ENCODE measurements around the gene FIZ1. TPM values are rescaled to one million over a fixed set of nuclear protein-coding genes. Genes with fewer than 3 reads are reported as not detected.

FIZ1 gene
- polyA plus RNA-seq, 1 donor from 2014 or later: 7.4 TPM

GRCh38 chr19:55617426-55617825 lies 18.1 kb upstream of the FIZ1 start:
- H3K36me3 ChIP-seq (ENCODE audit: insufficient read depth, low read length): no peaks in the 10 kb centered on the region
- no peaks in the 10 kb centered on the region for H3K9me2 ChIP-seq (ENCODE audit: insufficient read depth, low read length)
- no peaks in the 10 kb centered on the region for H3K9me3 ChIP-seq (ENCODE audit: low read length)
- H3K27me3 ChIP-seq (ENCODE audit: insufficient read depth, low read depth, low read length): no peaks in the 10 kb centered on the region
- TF ChIP-seq REST (IDR thresholded peaks at IDR 0.05; ENCODE audit: borderline replicate concordance) (no peak), EZH2 (IDR thresholded peaks at IDR 0.05; ENCODE audit: borderline replicate concordance, insufficient read depth, low read length, poor library complexity, severe bottlenecking) (no peak), SMC3 (conservative IDR thresholded peaks at IDR 0.05; ENCODE audit: poor library complexity) (no peak), POLR2AphosphoS5 (IDR thresholded peaks at IDR 0.05) (no peak), MXI1 (conservative IDR thresholded peaks at IDR 0.05; ENCODE audit: poor library complexity, severe bottlenecking) (no peak)
- H2AFZ ChIP-seq (ENCODE audit: low read depth, low read length): no peak overlapping the region
- no peaks in the 10 kb centered on the region for H3F3A ChIP-seq (ENCODE audit: insufficient read depth, low read length, poor library complexity, severe bottlenecking)
- H3K79me2 ChIP-seq (replicated peaks; ENCODE audit: insufficient read depth, low read length): no peaks in the 10 kb centered on the region
- no peaks in the 10 kb centered on the region for H4K20me1 ChIP-seq (ENCODE audit: insufficient read depth)
- no peak overlapping the region for H3K27ac ChIP-seq (ENCODE audit: low read length)
- no peak overlapping the region for H3K4me3 ChIP-seq (ENCODE audit: low read length)
- no peak overlapping the region for H3K4me2 ChIP-seq (ENCODE audit: low read length)
- H3K9ac ChIP-seq (ENCODE audit: low read length): no peak overlapping the region

- H3K36me3 ChIP-seq (ENCODE audit: insufficient read depth, low read length): no peaks in the 10 kb centered on the region
- H3K9me3 ChIP-seq (ENCODE audit: low read length): no peaks in the 10 kb centered on the region
- H4K20me1 ChIP-seq (ENCODE audit: insufficient read depth): no peaks in the 10 kb centered on the region
- H3K9me2 ChIP-seq (ENCODE audit: insufficient read depth, low read length): no peaks in the 10 kb centered on the region
- H3F3A ChIP-seq (ENCODE audit: insufficient read depth, low read length, poor library complexity, severe bottlenecking): no peaks in the 10 kb centered on the region
- H3K4me2 ChIP-seq (ENCODE audit: low read length): no peak overlapping the region
- H3K79me2 ChIP-seq (replicated peaks; ENCODE audit: insufficient read depth, low read length): no peaks in the 10 kb centered on the region
- no peak for TF ChIP-seq TAF1 (IDR thresholded peaks at IDR 0.05; ENCODE audit: low read depth)
- no peak for TF ChIP-seq POLR2AphosphoS5 (IDR thresholded peaks at IDR 0.05)
- TF ChIP-seq EP300 (conservative IDR thresholded peaks at IDR 0.05; ENCODE audit: poor library complexity, severe bottlenecking): no peak
- no peak for TF ChIP-seq CTCF (IDR thresholded peaks at IDR 0.05; ENCODE audit: poor library complexity, severe bottlenecking)
- no peak for TF ChIP-seq MXI1 (conservative IDR thresholded peaks at IDR 0.05; ENCODE audit: poor library complexity, severe bottlenecking)
- H3K27ac ChIP-seq (ENCODE audit: low read length): no peak overlapping the region
- H3K9ac ChIP-seq (ENCODE audit: low read length): no peak overlapping the region
- no peak overlapping the region for H2AFZ ChIP-seq (ENCODE audit: low read depth, low read length)
- no peaks in the 10 kb centered on the region for H3K27me3 ChIP-seq (ENCODE audit: insufficient read depth, low read depth, low read length)
- H3K4me3 ChIP-seq (ENCODE audit: low read length): no peak overlapping the region
Observed at GRCh38 chr19:55616395-55616875, 17.1 kb upstream of the FIZ1 start.
